Measurements from ENCODE around the gene HLCS.

HLCS gene

GRCh38 chr21:36949171-36950141, 17.0 kb downstream of the HLCS start:
- TF ChIP-seq, protein P1, sequence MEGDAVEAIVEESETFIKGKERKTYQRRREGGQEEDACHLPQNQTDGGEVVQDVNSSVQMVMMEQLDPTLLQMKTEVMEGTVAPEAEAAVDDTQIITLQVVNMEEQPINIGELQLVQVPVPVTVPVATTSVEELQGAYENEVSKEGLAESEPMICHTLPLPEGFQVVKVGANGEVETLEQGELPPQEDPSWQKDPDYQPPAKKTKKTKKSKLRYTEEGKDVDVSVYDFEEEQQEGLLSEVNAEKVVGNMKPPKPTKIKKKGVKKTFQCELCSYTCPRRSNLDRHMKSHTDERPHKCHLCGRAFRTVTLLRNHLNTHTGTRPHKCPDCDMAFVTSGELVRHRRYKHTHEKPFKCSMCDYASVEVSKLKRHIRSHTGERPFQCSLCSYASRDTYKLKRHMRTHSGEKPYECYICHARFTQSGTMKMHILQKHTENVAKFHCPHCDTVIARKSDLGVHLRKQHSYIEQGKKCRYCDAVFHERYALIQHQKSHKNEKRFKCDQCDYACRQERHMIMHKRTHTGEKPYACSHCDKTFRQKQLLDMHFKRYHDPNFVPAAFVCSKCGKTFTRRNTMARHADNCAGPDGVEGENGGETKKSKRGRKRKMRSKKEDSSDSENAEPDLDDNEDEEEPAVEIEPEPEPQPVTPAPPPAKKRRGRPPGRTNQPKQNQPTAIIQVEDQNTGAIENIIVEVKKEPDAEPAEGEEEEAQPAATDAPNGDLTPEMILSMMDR (IDR thresholded peaks at IDR 0.05) = no peak

DNA sequence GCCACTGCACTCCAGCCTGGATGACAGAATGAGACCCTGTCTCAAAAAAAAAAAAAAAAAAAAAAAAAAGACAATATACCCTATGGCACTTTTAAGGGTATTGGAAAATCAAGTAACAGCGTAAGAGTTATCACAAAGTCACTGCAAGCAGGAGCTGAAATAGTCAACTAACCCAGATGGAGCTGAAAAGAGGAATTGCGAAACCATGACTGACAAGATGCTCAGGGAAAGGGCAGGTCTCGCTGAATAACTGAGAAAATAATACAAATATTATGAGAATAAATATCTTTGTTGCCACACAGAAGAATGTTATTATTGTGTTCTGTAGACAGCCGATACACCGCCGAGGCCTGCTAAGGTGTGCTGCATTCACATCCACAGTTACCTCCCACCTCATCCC, 17.8 kb downstream of the HLCS start:
- TF ChIP-seq, protein P1 (IDR thresholded peaks at IDR 0.05) = no peak

GRCh38 chr21:36946949-36947356, 19.5 kb downstream of the HLCS start:
- TF ChIP-seq, protein P1 (IDR thresholded peaks at IDR 0.05) = no peak

GRCh38 chr21:36945496-36946138, 20.9 kb downstream of the HLCS start:
- TF ChIP-seq, protein P1 (IDR thresholded peaks at IDR 0.05) = no peak

- TF ChIP-seq, protein P1 (IDR thresholded peaks at IDR 0.05) = no peak
Measured at GRCh38 chr21:36936361-36937135, 29.9 kb downstream of the HLCS start.

DNA sequence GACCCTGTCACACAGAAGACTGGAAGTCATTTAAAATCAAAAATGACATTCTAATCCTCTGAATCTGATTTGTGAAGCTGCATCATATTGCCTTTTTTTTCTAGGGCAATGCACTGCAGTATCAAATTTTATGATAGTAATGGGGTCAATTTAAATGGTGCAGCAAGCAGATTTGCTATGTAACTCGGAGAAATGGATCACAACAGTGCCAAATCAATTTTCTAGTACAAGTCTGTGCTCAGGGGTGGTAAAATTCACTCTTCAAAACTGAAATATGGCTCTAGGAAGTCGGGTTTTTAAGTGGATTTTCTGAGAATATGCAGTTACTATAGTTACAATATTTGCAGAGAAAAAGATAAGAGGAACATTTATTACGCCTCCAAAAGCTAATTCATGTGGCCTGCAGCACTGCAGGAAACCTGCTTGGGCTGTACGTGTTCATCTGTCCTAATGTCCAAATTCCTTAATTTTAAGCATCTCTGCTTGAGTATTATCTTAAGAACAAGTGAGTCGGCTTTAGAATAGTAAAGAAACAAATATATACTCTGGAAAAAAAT, 31.5 kb downstream of the HLCS start:
- TF ChIP-seq, protein P1 (IDR thresholded peaks at IDR 0.05) = no peak
